ENCODE data around the gene GABARAP. TPM values are rescaled to one million over a fixed set of nuclear protein-coding genes. Genes with fewer than 3 reads are reported as not detected.
A peak's percentile ranks its signal among the peaks of the same experiment; 100 is the strongest.

GABARAP gene
- 100 to 1,000 TPM; 197 to 277 TPM for total RNA-seq

GRCh38 chr17:7241783-7242716, at the start of gene GABARAP:
GABARAP (minus strand) TSS chr17:7242449; CDS start chr17:7242330, 119 bp downstream.
- Mint-ChIP-seq H3K4me1 (ENCODE audit: low read depth in 2 of 2) (peaks cover 41 to 48% of the 10 kb centered on the region in 2 donors), H3K27me3 (no peaks in the 10 kb centered on the region), H3K4me3 (peak within 1 kb of the TSS; percentile 88), H3K27ac (peak within 1 kb of the TSS; percentile 87 to 95), H3K36me3 (peaks cover 21% of the 10 kb centered on the region), H3K9me3 (no peaks in the 10 kb centered on the region)
- ATAC-seq (peak; percentile 72 to 77), DNase-seq (ENCODE audit: low spot score) (peak; percentile 92)

GRCh38 chr17:7290685-7291084, 48.4 kb upstream of the GABARAP start:
- Mint-ChIP-seq H3K4me3 (no peak overlapping the region), H3K9me3 (no peaks in the 10 kb centered on the region), H3K4me1 (ENCODE audit: low read depth in 2 of 2) (peaks cover 7 to 13% of the 10 kb centered on the region in 2 donors), H3K27ac (no peak overlapping the region), H3K27me3 (peaks cover 21 to 28% of the 10 kb centered on the region in 2 donors), H3K36me3 (no peaks in the 10 kb centered on the region)
- ATAC-seq (no peak), DNase-seq (ENCODE audit: low spot score) (no peak)

- H3K27ac Mint-ChIP-seq: no peak overlapping the region
Observed at GRCh38 chr17:7290166-7290565, 47.9 kb upstream of the GABARAP start.

GRCh38 chr17:7289256-7290032, 47.2 kb upstream of the GABARAP start:
- peaks cover 13 to 22% of the 10 kb centered on the region in 2 donors for H3K27me3 Mint-ChIP-seq
- H3K9me3 Mint-ChIP-seq: no peaks in the 10 kb centered on the region
- no peak overlapping the region for H3K4me3 Mint-ChIP-seq
- ATAC-seq (no peak), DNase-seq (ENCODE audit: low spot score) (no peak)
- peaks cover 0 to 5% of the 10 kb centered on the region in 2 donors for H3K4me1 Mint-ChIP-seq (ENCODE audit: low read depth in 2 of 2)
- no peaks in the 10 kb centered on the region for H3K36me3 Mint-ChIP-seq
- H3K27ac Mint-ChIP-seq: no peak overlapping the region

More at GRCh38 chr17:7290166-7290565, 47.9 kb upstream of the GABARAP start:
- DNase-seq (ENCODE audit: low spot score) (no peak), ATAC-seq (no peak)
- Mint-ChIP-seq H3K36me3 (no peaks in the 10 kb centered on the region), H3K4me1 (ENCODE audit: low read depth in 2 of 2) (peaks cover 3 to 9% of the 10 kb centered on the region in 2 donors), H3K9me3 (no peaks in the 10 kb centered on the region), H3K4me3 (no peak overlapping the region), H3K27me3 (peaks cover 17 to 25% of the 10 kb centered on the region in 2 donors)

GRCh38 chr17:7285679-7286078, 43.4 kb upstream of the GABARAP start:
- Mint-ChIP-seq H3K4me3 (no peak overlapping the region), H3K27me3 (peaks cover 14 to 25% of the 10 kb centered on the region in 2 donors), H3K27ac (no peak overlapping the region), H3K9me3 (no peaks in the 10 kb centered on the region), H3K36me3 (no peaks in the 10 kb centered on the region), H3K4me1 (ENCODE audit: low read depth in 2 of 2) (peaks cover 13 to 19% of the 10 kb centered on the region in 2 donors)
- ATAC-seq (no peak), DNase-seq (ENCODE audit: low spot score) (no peak)

- Mint-ChIP-seq H3K27me3 (peaks cover 14 to 23% of the 10 kb centered on the region in 2 donors), H3K9me3 (no peaks in the 10 kb centered on the region), H3K4me1 (ENCODE audit: low read depth in 2 of 2) (peaks cover 21 to 25% of the 10 kb centered on the region in 2 donors), H3K27ac (no peak overlapping the region), H3K36me3 (no peaks in the 10 kb centered on the region), H3K4me3 (no peak overlapping the region)
- no peak for DNase-seq (ENCODE audit: low spot score)
- no peak for ATAC-seq
Observed at GRCh38 chr17:7284911-7285310, 42.7 kb upstream of the GABARAP start.

GRCh38 chr17:7283471-7284216, 41.4 kb upstream of the GABARAP start:
- Mint-ChIP-seq H3K4me3 (no peak overlapping the region), H3K27ac (peak overlapping the region in 1 of 2 donors; percentile 47), H3K9me3 (no peaks in the 10 kb centered on the region), H3K4me1 (ENCODE audit: low read depth in 2 of 2) (peaks cover 21 to 26% of the 10 kb centered on the region in 2 donors), H3K36me3 (no peaks in the 10 kb centered on the region), H3K27me3 (peaks cover 13 to 22% of the 10 kb centered on the region in 2 donors)
- DNase-seq (ENCODE audit: low spot score): no peak
- ATAC-seq: no peak

GRCh38 chr17:7282752-7283321, 40.6 kb upstream of the GABARAP start:
- Mint-ChIP-seq H3K27me3 (peaks cover 7 to 16% of the 10 kb centered on the region in 2 donors), H3K4me1 (ENCODE audit: low read depth in 2 of 2) (peaks cover 21 to 26% of the 10 kb centered on the region in 2 donors), H3K27ac (no peak overlapping the region), H3K36me3 (no peaks in the 10 kb centered on the region), H3K9me3 (no peaks in the 10 kb centered on the region), H3K4me3 (peak overlapping the region; percentile 34)
- no peak for DNase-seq (ENCODE audit: low spot score)
- no peak for ATAC-seq

GRCh38 chr17:7281953-7282751, 39.9 kb upstream of the GABARAP start:
- H3K36me3 Mint-ChIP-seq: no peaks in the 10 kb centered on the region
- peaks cover 7 to 13% of the 10 kb centered on the region in 2 donors for H3K27me3 Mint-ChIP-seq
- H3K9me3 Mint-ChIP-seq: no peaks in the 10 kb centered on the region
- peaks cover 21 to 26% of the 10 kb centered on the region in 2 donors for H3K4me1 Mint-ChIP-seq (ENCODE audit: low read depth in 2 of 2)
- ATAC-seq: no peak
- peak overlapping the region; percentile 78 for H3K4me3 Mint-ChIP-seq
- DNase-seq (ENCODE audit: low spot score): no peak
- H3K27ac Mint-ChIP-seq: no peak overlapping the region

- H3K27ac Mint-ChIP-seq: no peak within 1 kb of the TSS
- H3K36me3 Mint-ChIP-seq: no peaks in the 10 kb centered on the region
- peaks cover 21 to 26% of the 10 kb centered on the region in 2 donors for H3K4me1 Mint-ChIP-seq (ENCODE audit: low read depth in 2 of 2)
- DNase-seq (ENCODE audit: low spot score) (peak; percentile 90), ATAC-seq (peak; percentile 90 to 93)
- peaks cover 7 to 12% of the 10 kb centered on the region in 2 donors for H3K27me3 Mint-ChIP-seq
- H3K4me3 Mint-ChIP-seq: peak within 1 kb of the TSS; percentile 78
- no peaks in the 10 kb centered on the region for H3K9me3 Mint-ChIP-seq
Observed at GRCh38 chr17:7281074-7281952, 39.1 kb upstream of the GABARAP start, which contains the start of gene SLC2A4. SLC2A4 (plus strand) TSS chr17:7281718; CDS start chr17:7281935, 217 bp downstream.

- Mint-ChIP-seq H3K27me3 (peaks cover 7 to 10% of the 10 kb centered on the region in 2 donors), H3K4me1 (ENCODE audit: low read depth in 2 of 2) (peaks cover 21 to 26% of the 10 kb centered on the region in 2 donors), H3K27ac (peak overlapping the region in 1 of 2 donors; percentile 2), H3K9me3 (no peaks in the 10 kb centered on the region), H3K36me3 (no peaks in the 10 kb centered on the region), H3K4me3 (peak overlapping the region; percentile 78)
- DNase-seq (ENCODE audit: low spot score) (peak; percentile 87), ATAC-seq (peak; percentile 85 to 86)
Observed at GRCh38 chr17:7280519-7281073, 38.3 kb upstream of the GABARAP start.
